ENCODE measurements around the gene KPTN.

KPTN gene

GRCh38 chr19:47492137-47492533 is 8.1 kb upstream of the KPTN start:
- Histone ChIP-seq H3K79me2 (ENCODE audit: insufficient read depth, low read length) (no peaks in the 10 kb centered on the region), H4K20me1 (ENCODE audit: insufficient read depth, low read length, poor library complexity, severe bottlenecking) (no peaks in the 10 kb centered on the region), H3K4me3 (ENCODE audit: low read length, poor library complexity, severe bottlenecking) (no peak overlapping the region), H3K36me3 (ENCODE audit: insufficient read depth, low read length) (peaks cover 33% of the 10 kb centered on the region; the same call in 1 of the 2 replicates), H3K4me1 (ENCODE audit: insufficient read depth, low read length, poor library complexity, severe bottlenecking) (peaks cover 4% of the 10 kb centered on the region), H3K9ac (ENCODE audit: low read depth, low read length, poor library complexity, severe bottlenecking) (no peak overlapping the region), H3K9me3 (ENCODE audit: insufficient read depth, low read depth, low read length) (no peaks in the 10 kb centered on the region), H3K27me3 (ENCODE audit: insufficient read depth, low read length, poor library complexity, severe bottlenecking) (no peaks in the 10 kb centered on the region), H3K9me2 (replicated peaks; ENCODE audit: low read depth, low read length) (no peaks in the 10 kb centered on the region), H3F3A (ENCODE audit: low read depth) (no peaks in the 10 kb centered on the region), H2AFZ (ENCODE audit: low read length) (no peak overlapping the region), H3K4me2 (ENCODE audit: low read depth, low read length, poor library complexity, severe bottlenecking) (no peak overlapping the region)
- TF ChIP-seq EZH2phosphoT487 (IDR thresholded peaks at IDR 0.05; ENCODE audit: borderline replicate concordance) (no peak), CTCF (conservative IDR thresholded peaks at IDR 0.05; ENCODE audit: low read length) (no peak)

- no peaks in the 10 kb centered on the region for H3K27me3 ChIP-seq (ENCODE audit: insufficient read depth, low read length, poor library complexity, severe bottlenecking)
- no peak overlapping the region for H3K4me3 ChIP-seq (ENCODE audit: low read length, poor library complexity, severe bottlenecking)
- H2AFZ ChIP-seq (ENCODE audit: low read length) = no peak overlapping the region
- H3K79me2 ChIP-seq (ENCODE audit: insufficient read depth, low read length) = no peaks in the 10 kb centered on the region
- no peaks in the 10 kb centered on the region for H3K9me3 ChIP-seq (ENCODE audit: insufficient read depth, low read depth, low read length)
- TF ChIP-seq EZH2phosphoT487 (IDR thresholded peaks at IDR 0.05; ENCODE audit: borderline replicate concordance) = no peak
- TF ChIP-seq CTCF (conservative IDR thresholded peaks at IDR 0.05; ENCODE audit: low read length) = no peak
- peaks cover 8% of the 10 kb centered on the region for H3K4me1 ChIP-seq (ENCODE audit: insufficient read depth, low read length, poor library complexity, severe bottlenecking)
- no peaks in the 10 kb centered on the region for H3K9me2 ChIP-seq (replicated peaks; ENCODE audit: low read depth, low read length)
- H4K20me1 ChIP-seq (ENCODE audit: insufficient read depth, low read length, poor library complexity, severe bottlenecking) = no peaks in the 10 kb centered on the region
- peaks cover 27% of the 10 kb centered on the region; the same call in 1 of the 2 replicates for H3K36me3 ChIP-seq (ENCODE audit: insufficient read depth, low read length)
- no peaks in the 10 kb centered on the region for H3F3A ChIP-seq (ENCODE audit: low read depth)
- H3K4me2 ChIP-seq (ENCODE audit: low read depth, low read length, poor library complexity, severe bottlenecking) = no peak overlapping the region
- H3K9ac ChIP-seq (ENCODE audit: low read depth, low read length, poor library complexity, severe bottlenecking) = no peak overlapping the region
Measured at GRCh38 chr19:47491358-47492136, 7.5 kb upstream of the KPTN start.

GRCh38 chr19:47490847-47491246 is 6.8 kb upstream of the KPTN start:
- no peaks in the 10 kb centered on the region for H3K79me2 ChIP-seq (ENCODE audit: insufficient read depth, low read length)
- peaks cover 12% of the 10 kb centered on the region for H3K4me1 ChIP-seq (ENCODE audit: insufficient read depth, low read length, poor library complexity, severe bottlenecking)
- H3K4me2 ChIP-seq (ENCODE audit: low read depth, low read length, poor library complexity, severe bottlenecking) = no peak overlapping the region
- H3K27me3 ChIP-seq (ENCODE audit: insufficient read depth, low read length, poor library complexity, severe bottlenecking) = no peaks in the 10 kb centered on the region
- no peaks in the 10 kb centered on the region for H4K20me1 ChIP-seq (ENCODE audit: insufficient read depth, low read length, poor library complexity, severe bottlenecking)
- no peaks in the 10 kb centered on the region for H3K9me3 ChIP-seq (ENCODE audit: insufficient read depth, low read depth, low read length)
- no peak overlapping the region for H3K9ac ChIP-seq (ENCODE audit: low read depth, low read length, poor library complexity, severe bottlenecking)
- no peaks in the 10 kb centered on the region for H3F3A ChIP-seq (ENCODE audit: low read depth)
- no peak overlapping the region for H2AFZ ChIP-seq (ENCODE audit: low read length)
- peaks cover 25% of the 10 kb centered on the region; the same call in 1 of the 2 replicates for H3K36me3 ChIP-seq (ENCODE audit: insufficient read depth, low read length)
- no peak overlapping the region for H3K4me3 ChIP-seq (ENCODE audit: low read length, poor library complexity, severe bottlenecking)
- H3K9me2 ChIP-seq (replicated peaks; ENCODE audit: low read depth, low read length) = no peaks in the 10 kb centered on the region
- TF ChIP-seq EZH2phosphoT487 (IDR thresholded peaks at IDR 0.05; ENCODE audit: borderline replicate concordance) = no peak
